HG03060 (cell line): ENCODE measurements around the gene DDX50.
"Not testable (repeated sequence)": the region's sequence is repeated elsewhere in the genome, so short reads cannot be mapped to it uniquely, and the experiment has no call there.

Source experiments
- ATAC-seq: cut with Tn5 transposase; IDR thresholded peaks from one replicate; pipeline ENCODE4 v1.9.1; 2021; ENCODE audit warnings: low read depth, moderate number of reproducible peaks; ENCODE audit not compliant: unreplicated experiment

The DDX50 gene

DNA sequence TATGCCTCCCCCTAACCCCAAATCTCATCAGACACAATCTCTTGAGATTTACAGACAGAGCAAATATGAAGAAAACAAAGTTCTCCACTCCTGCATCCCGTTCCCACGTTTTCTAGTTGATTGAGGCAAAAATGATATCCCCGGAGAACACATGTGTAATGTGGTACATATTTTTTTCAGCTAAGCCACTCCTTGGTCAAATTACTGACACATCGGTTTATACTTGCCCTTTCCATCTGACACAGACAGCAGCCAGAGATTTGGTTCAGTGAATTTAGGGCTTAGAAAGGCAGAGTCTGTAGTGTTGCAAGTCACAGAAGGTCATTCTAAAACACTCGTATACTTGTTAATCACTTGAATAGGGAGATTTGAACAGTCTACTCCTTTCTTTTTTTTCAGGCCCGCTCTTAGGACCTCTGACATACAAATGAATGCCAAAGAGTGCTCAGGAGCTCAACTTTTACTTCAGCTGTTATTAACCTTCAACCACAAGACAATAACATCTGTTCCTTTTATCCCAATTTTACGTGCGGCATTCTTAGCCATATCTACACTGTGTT lies 1.8 kb upstream of the DDX50 start:
- ATAC-seq: no peak

DNA sequence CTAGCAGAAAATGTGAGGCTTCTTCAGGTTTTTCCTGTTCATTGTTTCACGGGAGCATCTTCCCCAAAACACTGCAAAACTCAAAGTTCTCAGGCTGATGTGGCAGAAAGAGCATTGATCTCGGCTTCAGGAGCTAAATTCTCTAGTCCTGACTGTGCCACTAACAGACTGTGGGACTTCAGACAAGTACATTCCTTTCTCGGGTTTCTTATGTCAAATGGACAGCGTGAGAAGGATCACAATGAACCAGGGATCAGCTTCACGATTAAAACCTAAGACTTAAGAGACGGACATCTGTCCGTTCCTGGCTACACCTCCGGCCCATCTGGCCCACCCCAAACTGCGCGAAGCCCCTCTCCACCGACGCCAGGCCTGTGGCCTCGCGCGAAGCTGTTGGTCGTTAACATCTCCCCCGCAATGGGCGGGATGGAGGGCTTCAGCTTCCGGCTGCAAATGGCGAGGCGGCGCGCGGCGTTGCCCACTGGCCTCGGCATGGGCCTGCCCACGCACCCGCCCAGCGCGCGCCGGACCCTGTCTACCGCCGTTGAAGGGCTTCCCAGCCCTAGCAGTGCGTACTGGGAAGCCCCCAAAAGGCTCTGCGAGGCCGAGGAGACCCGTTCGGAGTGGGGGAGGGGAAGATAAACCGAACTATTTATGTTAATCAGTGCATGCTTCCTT lies 549 bp upstream of the DDX50 start:
- ATAC-seq: no peak

DNA sequence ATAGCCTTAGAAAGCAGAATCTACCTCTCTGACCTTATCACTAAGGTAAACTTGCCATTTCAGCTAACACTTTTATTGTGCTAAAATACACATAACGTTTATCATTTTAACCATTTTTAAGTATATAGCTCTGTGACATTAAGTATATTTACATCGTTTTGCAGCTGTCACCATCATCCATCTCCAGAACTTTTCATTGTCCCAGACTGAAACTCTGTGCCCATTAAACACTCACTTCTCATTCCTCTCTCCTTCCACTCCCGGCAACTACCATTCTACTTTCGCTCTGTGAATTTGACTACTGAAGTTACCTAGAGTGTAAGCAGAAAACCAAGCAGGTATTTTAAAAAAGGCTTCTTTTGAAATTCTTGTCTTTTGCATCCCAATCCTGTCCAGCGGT lies 1.3 kb downstream of the DDX50 start:
- ATAC-seq: no peak

DNA sequence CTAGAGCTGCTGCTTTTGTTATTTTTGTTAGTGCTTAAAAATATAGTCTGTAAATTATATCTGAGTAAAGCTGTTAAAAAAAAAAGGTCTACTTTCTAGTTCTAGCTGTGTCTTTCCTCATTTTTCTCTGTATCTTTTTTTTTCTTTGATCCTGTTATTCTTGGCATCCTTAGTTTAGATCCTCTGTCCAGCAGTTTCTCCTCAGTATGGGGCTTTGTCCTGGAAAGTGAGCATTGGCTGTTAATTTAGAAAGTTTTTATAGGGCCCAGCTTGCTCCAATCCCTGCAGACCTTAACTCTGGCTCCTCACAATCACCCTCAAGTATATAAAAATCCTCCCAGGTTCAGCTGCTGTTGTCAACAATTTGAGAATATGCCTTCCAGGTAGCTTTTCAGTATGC lies 23.5 kb downstream of the DDX50 start:
- ATAC-seq: no peak

DNA sequence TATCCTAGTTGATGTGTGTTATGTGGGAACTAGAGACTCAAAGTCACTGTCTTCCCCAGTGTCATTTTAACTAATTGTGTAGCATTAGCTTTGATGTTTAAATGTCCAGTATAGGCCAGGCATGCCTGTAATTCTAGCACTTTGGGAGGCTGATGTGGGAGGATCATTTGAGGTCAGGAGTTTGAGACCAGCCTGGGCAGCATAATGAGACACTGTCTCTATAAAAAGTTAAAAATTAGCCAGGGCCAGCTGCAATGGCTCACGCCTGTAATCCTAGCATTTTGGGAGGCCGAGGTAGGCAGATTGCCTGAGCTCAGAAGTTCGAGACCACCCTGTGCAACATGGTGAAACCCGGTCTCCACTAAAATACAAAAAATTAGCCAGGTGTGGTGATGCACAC lies 24.4 kb downstream of the DDX50 start:
- no peak for ATAC-seq

DNA sequence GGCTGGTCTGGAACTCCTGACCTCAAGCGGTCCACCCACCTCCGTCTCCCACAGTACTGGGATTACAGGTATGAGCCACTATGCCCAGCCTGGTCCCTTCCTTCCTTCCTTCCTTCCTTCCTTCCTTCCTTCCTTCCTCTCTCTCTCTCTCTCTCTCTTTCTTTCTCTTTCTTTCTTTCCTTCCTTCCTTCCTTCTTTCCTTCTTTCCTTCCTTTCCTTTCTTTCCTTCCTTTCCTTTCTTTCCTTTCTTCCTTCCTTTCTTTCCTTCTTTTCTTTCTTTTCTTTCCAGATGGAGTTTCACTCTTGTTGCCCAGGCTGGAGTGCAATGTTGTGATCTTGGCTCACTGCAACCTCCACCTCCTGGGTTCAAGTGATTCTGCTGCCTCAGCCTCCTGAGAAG lies 28.0 kb downstream of the DDX50 start:
- ATAC-seq: not testable (repeated sequence)

DNA sequence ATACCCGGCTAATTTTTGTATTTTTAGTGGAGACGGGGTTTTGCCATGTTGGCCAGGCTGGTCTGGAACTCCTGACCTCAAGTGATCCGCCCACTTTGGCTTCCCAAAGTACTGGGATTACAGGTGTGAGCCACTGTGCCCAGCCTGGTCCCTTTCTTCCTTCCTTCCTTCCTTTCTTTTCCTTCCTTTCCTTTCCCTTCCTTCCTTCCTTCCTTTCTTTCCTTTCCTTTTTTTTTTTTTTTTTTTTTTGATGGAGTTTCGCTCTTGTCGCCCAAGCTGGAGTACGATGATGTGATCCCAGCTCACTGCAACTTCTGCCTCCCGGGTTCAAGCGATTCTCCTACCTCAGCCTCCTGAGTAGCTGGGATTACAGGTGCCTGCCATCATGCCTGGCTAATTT lies 28.8 kb downstream of the DDX50 start:
- not testable (repeated sequence) for ATAC-seq

DNA sequence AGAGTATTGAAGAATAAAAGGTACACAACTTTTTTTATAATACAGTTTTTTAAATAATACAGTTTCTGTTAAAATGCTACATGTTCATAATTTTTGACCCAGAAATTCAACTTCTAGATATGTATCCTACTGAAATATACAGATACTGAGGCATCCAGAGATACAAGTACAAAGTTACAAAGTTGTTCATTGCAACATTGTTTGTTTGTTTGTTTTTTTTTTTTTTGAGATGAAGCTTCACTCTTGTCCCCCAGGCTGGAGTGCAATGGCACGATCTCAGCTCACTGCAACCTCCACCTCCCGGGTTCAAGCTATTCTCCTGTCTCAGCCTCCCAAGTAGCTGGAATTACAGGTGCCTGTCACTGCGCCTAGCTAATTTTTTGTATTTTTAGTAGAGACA lies 31.7 kb downstream of the DDX50 start:
- not testable (repeated sequence) for ATAC-seq

DNA sequence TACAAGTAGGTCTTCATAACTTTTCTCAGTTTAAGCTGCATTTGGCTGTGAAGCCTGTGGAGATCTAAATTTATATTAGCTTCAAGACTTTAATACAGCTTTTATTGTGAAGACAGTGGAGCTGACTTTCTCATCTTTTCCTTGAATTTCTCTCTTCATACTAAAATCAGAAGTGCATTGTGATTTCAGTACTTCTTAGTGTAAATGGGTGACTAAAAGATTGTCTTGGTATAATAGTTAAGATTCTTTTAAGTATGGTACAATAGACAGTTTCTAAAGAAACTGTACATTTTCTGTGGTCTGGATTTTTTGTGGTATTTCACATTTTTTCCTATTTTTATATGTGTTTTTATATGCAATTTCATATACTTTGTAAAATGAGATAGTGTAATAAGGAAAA lies 33.9 kb downstream of the DDX50 start:
- no peak for ATAC-seq

DNA sequence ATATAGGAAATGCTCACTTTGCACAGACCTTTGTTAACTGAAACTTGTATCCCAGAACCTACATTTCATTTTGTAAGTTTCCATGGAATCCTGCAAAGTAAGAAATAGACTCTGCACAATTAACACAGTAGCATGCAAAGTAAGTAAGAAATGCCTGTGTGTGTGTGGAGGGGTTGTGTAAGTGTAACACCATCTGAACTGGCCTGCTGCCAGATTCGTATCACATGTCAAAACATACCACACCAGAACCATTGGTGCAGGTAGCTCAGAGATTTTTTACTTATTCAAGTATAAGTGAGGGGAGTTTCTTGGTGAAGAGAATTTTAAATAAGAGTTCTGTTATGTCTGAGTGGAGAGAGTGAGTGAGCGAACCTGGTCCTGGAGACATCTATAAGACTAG lies 37.0 kb downstream of the DDX50 start:
- ATAC-seq: no peak

DNA sequence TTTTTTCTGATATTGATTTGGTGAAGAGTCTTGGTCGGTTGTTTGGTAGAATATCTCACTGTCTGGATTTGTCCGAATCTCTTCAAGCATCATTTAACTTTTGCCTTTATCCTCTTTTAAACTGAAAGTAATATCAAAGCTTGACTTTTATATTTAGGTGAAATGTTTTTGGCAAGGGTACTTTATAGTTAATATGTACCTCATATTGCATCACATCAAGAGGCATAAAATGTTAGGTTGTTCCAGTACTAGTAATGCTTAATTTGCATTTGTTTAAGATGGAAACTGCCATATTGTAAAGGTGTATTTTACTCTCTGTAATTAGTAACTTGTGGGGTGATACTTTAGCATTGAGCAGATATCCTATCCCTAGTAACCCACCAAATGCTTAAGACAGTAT lies 37.8 kb downstream of the DDX50 start:
- ATAC-seq: no peak

DNA sequence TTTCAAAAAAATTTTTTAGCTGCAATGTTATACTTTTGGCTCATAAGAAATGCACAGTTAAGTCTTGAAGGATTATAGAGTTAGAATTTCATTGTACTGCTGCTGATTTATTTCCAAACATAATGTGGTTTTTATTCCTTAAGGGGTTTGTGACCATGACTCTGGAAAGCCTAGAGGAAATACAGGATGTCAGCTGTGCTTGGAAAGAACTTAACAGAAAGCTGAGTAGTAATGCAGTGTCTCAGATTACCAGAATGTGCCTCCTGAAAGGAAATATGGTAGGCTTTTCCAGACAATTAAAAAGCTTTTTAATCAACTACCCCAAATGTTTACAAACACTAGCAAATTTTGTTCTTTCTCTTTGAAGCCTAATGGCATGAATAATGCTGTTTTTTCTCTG lies 39.8 kb downstream of the DDX50 start:
- not testable (repeated sequence) for ATAC-seq

DNA sequence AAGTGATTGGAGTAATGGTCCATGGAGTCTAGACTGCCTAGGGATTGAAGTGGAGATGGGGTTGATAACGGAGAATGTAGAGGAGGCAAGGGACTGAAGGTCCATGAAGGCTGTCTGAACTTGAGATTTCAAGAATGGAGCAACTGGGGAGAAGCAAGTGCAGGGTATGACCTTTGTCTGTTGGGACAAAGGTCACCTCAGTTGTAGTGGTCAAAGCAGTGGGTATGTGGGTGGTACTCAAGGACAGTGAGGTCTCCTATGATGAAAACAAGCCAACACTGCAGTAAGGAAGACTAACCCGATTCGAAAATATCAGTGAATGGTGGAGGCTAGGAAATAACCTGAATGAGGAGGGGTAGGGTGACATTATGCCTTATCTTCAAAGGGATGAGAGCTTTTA lies 49.5 kb downstream of the DDX50 start:
- no peak for ATAC-seq

DNA sequence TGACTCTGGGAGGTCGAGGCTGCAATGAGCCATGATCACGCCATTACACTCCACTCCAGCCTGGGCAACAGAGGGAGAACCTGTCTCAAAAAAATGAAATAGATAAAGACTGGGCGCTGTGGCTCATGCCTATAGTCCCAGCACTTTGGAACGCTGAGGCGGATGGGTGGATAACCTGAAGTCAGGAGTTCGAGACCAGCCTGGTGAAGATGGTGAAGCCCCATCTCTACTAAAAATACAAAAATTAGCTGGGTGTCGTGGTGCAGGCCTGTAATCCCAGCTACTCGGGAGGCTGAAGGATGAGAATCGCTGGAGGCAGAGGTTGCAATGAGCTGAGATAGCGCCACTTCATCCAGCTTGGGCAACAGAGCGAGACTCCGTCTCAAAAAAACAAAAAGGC lies 53.8 kb downstream of the DDX50 start:
- no peak for ATAC-seq

DNA sequence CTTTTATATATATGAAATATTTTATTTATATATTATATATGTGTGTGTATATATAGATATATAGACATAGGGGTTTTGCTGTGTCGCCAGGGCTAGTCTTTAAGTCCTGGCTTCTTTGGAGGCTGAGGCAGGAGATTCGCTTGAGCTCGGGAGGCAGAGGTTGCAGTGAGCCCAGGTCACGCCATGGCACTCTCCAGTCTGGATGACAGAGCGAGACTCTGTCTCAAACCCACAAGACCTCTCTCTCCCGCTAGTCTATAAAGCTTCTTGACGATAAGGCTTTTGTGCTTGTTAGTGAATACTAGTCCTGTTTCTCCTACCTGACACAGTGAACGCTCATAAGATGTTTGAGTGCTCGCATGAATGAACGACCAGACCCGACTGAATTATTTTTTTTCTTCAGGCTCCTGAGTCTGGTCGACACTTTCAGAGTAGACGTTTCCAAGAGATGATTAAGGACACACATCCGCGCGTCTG lies 54.3 kb downstream of the DDX50 start:
- ATAC-seq: peak; percentile 4

DNA sequence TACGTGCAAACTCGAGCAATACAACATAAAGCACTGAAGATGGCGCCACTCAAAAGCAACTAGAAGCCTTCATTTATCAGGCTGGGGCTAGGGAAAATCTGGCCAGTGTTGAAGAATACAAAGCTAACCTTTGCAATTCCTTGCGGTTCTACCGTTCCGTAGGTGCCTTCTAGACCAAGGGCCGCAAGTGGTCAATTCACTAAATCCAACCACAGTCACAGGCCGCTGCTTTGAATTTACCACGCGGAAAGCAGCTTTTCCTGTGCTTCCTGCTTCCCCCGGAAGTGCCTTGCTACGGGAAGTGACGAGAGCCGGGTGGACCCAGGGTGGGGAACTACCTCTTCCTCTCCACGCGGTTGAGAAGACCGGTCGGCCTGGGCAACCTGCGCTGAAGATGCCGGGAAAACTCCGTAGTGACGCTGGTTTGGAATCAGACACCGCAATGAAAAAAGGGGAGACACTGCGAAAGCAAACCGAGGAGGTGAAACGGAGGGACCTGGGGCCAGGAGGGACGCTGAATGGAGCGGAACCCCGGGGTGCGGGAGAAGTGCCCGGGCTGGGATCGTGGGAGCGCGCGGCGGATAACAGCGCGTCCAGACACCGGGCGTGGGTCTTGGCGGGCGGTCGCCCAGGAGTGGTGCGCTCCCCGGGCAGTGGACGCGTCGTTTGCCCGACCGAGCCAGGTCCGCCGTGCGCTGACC lies 54.9 kb downstream of the DDX50 start, which contains the start of gene DDX21:
TSS of gene DDX21 (plus strand) at position 339 of the 701 bp plus-strand sequence. CDS start at position 395, 56 bp downstream.
- peak; percentile 50 for ATAC-seq

DNA sequence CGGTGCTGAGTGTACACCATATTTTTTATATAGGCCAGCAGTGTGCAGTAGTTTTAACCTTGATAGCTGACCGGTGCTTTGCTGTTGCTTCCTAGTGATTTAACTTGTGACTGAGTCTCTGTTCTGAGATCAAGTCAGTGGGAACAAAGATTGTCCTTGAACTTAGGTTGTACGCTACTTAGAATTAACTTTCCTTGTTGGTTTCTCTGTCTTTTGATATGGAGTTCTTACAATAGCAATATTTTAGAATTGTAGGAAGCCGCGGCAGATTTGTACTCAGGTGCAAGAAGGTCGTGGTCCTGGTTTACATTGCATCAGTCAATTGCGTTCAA lies 56.1 kb downstream of the DDX50 start:
- ATAC-seq: no peak

DNA sequence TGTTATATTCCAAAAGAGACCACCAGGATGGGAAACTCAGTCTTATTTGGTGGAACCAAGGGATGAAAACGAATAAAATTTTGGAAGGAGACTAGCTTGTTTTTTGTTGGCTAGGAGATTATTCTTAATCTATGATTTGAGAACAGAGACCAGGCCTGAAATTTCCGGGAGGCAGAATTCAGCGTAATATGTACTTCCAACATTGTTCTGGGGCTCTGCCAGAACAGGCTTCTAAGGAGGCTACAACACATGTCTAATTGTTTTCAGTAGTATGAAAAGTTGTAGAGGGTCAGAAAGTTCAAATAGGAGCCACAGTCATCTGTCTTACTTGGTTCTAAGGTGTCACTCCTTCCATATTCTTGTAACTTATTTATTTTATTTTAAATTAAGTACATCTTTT lies 56.5 kb downstream of the DDX50 start:
- no peak for ATAC-seq

DNA sequence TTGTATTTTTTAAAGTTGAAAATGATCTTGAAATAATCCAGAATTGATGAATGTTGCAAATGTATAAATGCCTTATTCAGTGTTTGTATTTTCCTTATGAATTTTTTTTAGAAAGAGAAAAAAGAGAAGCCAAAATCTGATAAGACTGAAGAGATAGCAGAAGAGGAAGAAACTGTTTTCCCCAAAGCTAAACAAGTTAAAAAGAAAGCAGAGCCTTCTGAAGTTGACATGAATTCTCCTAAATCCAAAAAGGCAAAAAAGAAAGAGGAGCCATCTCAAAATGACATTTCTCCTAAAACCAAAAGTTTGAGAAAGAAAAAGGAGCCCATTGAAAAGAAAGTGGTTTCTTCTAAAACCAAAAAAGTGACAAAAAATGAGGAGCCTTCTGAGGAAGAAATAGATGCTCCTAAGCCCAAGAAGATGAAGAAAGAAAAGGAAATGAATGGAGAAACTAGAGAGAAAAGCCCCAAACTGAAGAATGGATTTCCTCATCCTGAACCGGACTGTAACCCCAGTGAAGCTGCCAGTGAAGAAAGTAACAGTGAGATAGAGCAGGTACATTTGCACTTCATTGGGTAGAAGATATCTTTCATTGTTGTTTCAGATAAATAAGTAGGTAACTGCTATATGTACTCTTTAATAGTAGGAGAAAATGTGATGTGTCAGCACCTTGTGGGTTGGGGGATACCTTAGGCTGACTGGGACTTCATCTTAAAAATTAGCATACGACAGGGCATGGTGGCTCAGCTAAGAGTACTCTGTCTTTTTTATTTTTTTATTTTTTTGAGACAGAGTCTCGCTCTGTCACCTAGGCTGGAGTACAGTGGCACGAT lies 58.8 kb downstream of the DDX50 start:
- ATAC-seq: no peak

DNA sequence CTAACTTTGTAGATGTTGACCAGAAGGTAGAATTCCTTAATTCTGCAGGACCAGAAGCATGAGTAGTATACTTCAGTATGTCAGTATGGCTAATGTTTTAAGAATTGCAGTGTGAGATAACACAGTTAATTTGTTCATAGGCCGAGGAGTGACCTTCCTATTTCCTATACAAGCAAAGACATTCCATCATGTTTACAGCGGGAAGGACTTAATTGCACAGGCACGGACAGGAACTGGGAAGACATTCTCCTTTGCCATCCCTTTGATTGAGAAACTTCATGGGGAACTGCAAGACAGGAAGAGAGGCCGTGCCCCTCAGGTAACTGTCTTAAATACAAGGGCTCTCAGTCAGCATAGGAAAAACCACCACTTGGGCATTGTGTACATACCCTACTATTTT lies 62.0 kb downstream of the DDX50 start:
- no peak for ATAC-seq

DNA sequence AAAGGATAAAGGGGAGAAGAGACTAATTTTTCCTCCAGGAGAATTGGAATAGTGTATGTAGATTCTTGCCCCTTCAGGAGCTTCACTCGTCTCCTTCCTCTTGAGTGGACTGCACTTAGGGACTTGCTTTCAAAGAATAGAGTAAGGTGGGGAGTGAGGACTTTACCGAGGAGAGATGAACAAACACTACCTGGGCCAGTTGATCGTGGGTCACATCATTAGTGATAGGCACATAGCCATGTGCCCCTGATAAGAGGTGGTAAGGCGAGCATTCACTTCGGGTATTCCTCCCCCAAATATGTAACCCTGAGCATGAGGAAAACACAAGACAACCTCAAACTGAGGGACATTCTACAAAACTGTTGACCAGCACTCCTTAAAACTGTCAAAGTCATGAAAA lies 72.9 kb downstream of the DDX50 start:
- no peak for ATAC-seq
